ENCODE measurements around the gene CAPN5. TPM values are rescaled to one million over a fixed set of nuclear protein-coding genes. Genes with fewer than 3 reads are reported as not detected.

Gene CAPN5
- total and polyA plus RNA-seq, 2 experiments from 2014 or later: 10.2 to 32.2 TPM

DNA sequence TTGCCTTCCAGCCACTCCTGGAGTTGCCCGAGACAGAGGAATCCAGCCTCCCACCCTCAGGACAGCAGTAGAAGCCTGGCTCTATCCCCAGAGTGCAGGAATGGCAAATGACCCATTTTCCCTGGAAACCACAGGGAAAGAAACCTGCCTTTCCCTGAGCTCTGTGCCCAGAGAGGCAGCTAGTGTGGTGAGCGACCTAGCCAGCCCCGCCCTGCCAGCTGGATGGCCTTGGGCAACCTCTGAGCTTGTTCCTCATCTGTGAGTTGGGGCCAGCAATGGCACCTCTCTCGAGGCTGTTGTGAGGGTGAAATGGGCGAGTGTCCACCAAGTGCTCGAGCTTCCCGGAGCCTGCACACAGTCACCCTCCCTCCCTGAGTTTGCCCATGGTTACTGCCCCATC lies 39.5 kb downstream of the CAPN5 start (continued):
- TF ChIP-seq, protein P1, sequence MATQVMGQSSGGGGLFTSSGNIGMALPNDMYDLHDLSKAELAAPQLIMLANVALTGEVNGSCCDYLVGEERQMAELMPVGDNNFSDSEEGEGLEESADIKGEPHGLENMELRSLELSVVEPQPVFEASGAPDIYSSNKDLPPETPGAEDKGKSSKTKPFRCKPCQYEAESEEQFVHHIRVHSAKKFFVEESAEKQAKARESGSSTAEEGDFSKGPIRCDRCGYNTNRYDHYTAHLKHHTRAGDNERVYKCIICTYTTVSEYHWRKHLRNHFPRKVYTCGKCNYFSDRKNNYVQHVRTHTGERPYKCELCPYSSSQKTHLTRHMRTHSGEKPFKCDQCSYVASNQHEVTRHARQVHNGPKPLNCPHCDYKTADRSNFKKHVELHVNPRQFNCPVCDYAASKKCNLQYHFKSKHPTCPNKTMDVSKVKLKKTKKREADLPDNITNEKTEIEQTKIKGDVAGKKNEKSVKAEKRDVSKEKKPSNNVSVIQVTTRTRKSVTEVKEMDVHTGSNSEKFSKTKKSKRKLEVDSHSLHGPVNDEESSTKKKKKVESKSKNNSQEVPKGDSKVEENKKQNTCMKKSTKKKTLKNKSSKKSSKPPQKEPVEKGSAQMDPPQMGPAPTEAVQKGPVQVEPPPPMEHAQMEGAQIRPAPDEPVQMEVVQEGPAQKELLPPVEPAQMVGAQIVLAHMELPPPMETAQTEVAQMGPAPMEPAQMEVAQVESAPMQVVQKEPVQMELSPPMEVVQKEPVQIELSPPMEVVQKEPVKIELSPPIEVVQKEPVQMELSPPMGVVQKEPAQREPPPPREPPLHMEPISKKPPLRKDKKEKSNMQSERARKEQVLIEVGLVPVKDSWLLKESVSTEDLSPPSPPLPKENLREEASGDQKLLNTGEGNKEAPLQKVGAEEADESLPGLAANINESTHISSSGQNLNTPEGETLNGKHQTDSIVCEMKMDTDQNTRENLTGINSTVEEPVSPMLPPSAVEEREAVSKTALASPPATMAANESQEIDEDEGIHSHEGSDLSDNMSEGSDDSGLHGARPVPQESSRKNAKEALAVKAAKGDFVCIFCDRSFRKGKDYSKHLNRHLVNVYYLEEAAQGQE (IDR thresholded peaks at IDR 0.05; ENCODE audit: unreplicated experiment): no peak
- no peak for TF ChIP-seq ZNF114 (CRISPR knock-in tag; IDR thresholded peaks at IDR 0.05)
- no peak for TF ChIP-seq ZNF331 (CRISPR knock-in tag; IDR thresholded peaks at IDR 0.05; ENCODE audit: low read depth)
- TF ChIP-seq NANOG (IDR thresholded peaks at IDR 0.05; ENCODE audit: borderline replicate concordance): no peak
- TF ChIP-seq STAT1 (IDR thresholded peaks at IDR 0.05; ENCODE audit: unreplicated experiment): no peak
- TF ChIP-seq, protein P2, sequence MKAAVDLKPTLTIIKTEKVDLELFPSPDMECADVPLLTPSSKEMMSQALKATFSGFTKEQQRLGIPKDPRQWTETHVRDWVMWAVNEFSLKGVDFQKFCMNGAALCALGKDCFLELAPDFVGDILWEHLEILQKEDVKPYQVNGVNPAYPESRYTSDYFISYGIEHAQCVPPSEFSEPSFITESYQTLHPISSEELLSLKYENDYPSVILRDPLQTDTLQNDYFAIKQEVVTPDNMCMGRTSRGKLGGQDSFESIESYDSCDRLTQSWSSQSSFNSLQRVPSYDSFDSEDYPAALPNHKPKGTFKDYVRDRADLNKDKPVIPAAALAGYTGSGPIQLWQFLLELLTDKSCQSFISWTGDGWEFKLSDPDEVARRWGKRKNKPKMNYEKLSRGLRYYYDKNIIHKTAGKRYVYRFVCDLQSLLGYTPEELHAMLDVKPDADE (IDR thresholded peaks at IDR 0.05): no peak
- no peak for TF ChIP-seq EZH2phosphoT487 (IDR thresholded peaks at IDR 0.05; ENCODE audit: unreplicated experiment)
- no peak for TF ChIP-seq CREB1 (CRISPR knock-in tag; IDR thresholded peaks at IDR 0.05; ENCODE audit: low read depth)
- no peak for TF ChIP-seq EZH2 (IDR thresholded peaks at IDR 0.05; ENCODE audit: low read depth, unreplicated experiment)

DNA sequence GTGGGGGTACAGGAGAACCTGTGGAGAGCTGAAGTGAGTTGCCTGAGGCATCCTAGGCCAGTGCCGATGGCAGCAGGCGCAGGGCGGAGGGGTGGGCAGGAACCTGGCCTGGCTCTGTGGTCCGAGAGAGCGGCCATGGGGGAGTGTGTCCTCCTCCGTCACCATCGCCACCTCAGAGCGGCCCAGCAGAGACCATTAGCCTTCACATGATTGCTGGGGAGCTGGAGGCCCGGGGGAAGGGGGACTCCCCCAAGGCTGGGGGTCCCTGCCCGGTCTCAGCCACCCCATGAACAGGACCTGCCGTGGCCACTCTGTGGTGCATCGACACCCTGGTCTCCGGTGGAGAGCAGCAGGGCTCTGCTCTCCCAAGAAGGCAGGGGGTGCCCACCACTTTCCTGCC lies 40.0 kb downstream of the CAPN5 start:
- Histone ChIP-seq H4K20me1 (replicated peaks; ENCODE audit: insufficient read depth) (no peaks in the 10 kb centered on the region), H3K4me1 (ENCODE audit: insufficient read depth) (no peaks in the 10 kb centered on the region), H3K36me3 (ENCODE audit: insufficient read depth) (no peaks in the 10 kb centered on the region), H2AFZ (no peak overlapping the region), H3K9me2 (ENCODE audit: insufficient read depth) (no peaks in the 10 kb centered on the region), H3K79me2 (replicated peaks; ENCODE audit: insufficient read depth) (no peaks in the 10 kb centered on the region), H3K27ac (ENCODE audit: low read depth) (no peak overlapping the region), H3K4me3 (no peak overlapping the region), H3F3A (replicated peaks; ENCODE audit: low read depth) (no peaks in the 10 kb centered on the region), H3K27me3 (ENCODE audit: insufficient read depth) (no peaks in the 10 kb centered on the region), H3K4me2 (no peak overlapping the region)
- Mint-ChIP-seq H3K36me3 (ENCODE audit: low read depth) (no peaks in the 10 kb centered on the region; the same call in 2 of the 3 replicates), H3K27me3 (ENCODE audit: insufficient read depth, low read depth, poor library complexity) (peaks cover 13% of the 10 kb centered on the region), H3K9me3 (no peaks in the 10 kb centered on the region), H3K4me3 (no peak overlapping the region), H3K4me1 (no peaks in the 10 kb centered on the region; the same call in 2 of the 3 replicates), H3K27ac (no peak overlapping the region)
- ATAC-seq (no peak), DNase-seq (ENCODE audit: low spot score) (no peak)
- TF ChIP-seq, protein P1 (IDR thresholded peaks at IDR 0.05; ENCODE audit: unreplicated experiment): no peak
- no peak for TF ChIP-seq JUNB (IDR thresholded peaks at IDR 0.05; ENCODE audit: unreplicated experiment)
- TF ChIP-seq, protein P3, sequence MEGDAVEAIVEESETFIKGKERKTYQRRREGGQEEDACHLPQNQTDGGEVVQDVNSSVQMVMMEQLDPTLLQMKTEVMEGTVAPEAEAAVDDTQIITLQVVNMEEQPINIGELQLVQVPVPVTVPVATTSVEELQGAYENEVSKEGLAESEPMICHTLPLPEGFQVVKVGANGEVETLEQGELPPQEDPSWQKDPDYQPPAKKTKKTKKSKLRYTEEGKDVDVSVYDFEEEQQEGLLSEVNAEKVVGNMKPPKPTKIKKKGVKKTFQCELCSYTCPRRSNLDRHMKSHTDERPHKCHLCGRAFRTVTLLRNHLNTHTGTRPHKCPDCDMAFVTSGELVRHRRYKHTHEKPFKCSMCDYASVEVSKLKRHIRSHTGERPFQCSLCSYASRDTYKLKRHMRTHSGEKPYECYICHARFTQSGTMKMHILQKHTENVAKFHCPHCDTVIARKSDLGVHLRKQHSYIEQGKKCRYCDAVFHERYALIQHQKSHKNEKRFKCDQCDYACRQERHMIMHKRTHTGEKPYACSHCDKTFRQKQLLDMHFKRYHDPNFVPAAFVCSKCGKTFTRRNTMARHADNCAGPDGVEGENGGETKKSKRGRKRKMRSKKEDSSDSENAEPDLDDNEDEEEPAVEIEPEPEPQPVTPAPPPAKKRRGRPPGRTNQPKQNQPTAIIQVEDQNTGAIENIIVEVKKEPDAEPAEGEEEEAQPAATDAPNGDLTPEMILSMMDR (conservative IDR thresholded peaks at IDR 0.05; ENCODE audit: low read depth in 2 of 2): no peak
- TF ChIP-seq, protein P2 (IDR thresholded peaks at IDR 0.05): no peak

Data from GM23338 (cell line).